Muscle of arm (tissue), 12 donors: ENCODE measurements around the gene MAP3K14. TPM values are rescaled to one million over a fixed set of nuclear protein-coding genes. Genes with fewer than 3 reads are reported as not detected.
A peak's percentile ranks its signal among the peaks of the same experiment; 100 is the strongest.

Source experiments
- DNase-seq: peaks from one replicate; pipeline ENCODE4 v3.0.0-alpha.2; 2013
- polyA plus RNA-seq, 12 donors: library from polyadenylated mRNA; unstranded; fragments of 120-200 nt; gene quantifications; one replicate each; pipeline ENCODE4 v1.2.1, GENCODE V29; 2013; ENCODE audit not compliant: insufficient read length in 12 of 12

MAP3K14 gene
- polyA plus RNA-seq, 12 donors: 5.9 to 10.7 (median 7.3) TPM; not detected in 1

DNA sequence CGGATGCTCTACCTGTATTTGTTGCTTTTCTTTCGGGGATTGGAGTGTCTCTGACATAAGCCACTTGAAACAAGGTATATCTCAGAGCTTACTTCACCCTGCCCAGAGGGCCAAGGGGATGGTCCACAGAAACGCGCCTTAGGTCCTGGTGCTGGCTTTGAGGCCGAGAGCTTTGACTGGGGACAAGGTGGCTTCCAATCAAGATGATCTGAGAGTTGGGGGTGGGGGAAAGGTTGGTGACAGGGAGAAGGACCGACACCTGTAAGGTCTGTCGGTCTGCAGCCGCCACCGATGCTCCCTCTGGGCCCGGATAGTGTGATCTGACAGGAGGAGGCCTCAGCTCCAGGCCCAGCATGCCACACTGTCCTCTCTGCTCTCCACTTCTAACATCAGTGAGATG is 33.1 kb downstream of the MAP3K14 start:
- DNase-seq: no peak

GRCh38 chr17:45282683-45283644 is 33.9 kb downstream of the MAP3K14 start:
- peak; percentile 35 for DNase-seq

DNA sequence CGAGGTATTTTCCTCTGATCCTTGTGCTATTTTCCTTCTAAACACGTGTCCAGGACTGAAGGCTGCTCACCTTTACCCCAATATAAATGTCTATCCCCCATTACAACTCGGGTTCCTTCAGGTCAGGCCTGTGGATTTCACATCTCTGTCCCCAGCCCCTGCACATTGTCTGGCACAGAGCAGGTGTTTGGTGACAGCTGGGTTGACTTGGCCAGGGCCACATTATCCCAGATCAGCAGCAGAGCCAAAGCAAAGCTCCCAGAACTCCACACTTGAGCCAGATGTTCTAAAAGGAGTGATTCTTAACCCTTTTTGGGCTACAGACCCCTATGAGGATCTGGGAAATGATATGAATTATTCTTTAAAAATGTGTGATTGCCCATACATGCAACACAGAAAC is 36.9 kb downstream of the MAP3K14 start:
- no peak for DNase-seq

DNA sequence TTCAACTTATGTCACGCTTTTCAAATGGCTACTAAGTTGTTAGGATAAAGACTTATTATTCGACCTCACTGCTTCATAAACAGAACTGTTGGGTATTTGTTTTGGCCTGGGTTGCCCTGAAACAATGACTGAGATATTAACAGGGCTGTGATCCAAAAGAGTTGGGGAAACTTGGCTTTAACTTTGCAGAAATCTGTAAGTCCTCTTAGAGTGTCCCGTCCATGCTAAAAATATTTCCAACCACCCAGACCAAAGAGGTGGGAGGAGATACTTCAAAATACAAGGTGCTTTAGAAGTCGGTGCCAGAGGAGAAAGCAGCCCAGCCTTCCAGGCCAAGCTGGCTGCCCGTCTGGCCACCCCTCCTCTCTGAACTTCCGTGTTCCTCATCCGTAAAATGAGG is 38.8 kb downstream of the MAP3K14 start:
- DNase-seq: peak; percentile 56

DNA sequence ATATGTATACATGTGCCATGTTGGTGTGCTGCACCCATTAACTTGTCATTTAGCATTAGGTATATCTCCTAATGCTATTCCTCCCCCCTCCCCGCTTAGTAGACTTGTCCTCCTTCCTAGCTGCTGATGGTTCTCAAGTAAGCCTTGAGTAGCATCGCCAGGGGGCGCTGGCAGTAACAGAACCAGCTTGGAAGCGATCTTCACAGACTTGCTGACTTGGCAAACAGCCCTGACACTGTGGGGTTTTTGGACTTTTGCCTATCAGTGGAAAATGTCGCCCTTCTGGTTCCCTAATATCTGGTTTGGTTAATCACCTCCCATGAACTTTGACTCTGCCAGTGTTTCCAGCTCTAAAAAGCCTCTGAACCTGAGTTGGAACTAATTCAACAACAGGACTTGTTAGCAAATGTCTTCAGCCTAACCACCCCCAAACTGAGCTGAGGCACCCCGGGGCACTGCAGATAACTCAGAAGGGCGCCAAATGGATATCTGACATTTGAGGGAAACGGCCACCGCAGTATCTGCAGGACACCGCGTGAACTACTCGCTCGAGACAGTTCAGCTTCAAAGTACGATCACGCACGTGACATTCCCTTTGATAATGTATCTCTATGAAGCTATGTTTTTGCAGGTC is 39.5 kb downstream of the MAP3K14 start:
- peak; percentile 86 for DNase-seq

DNA sequence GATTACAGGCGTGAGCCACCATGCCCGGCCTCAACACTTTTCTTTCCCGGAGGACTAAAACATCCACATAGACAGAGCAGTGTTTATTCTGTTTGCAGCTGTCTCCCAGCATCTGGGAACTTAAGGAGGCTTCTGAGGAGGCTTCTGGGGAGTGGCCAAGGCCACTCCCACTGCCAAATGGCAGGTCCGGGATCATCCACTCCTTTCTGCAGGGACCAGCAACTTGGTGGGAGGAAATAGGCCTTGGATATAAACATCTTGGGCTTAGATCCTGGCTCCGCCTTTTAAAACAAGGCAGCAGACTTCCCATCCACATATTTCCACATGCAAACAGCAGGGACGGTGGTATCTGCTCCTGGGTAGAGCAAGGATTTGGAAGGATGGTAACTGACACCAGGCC is 40.8 kb downstream of the MAP3K14 start:
- DNase-seq: peak; percentile 50

DNA sequence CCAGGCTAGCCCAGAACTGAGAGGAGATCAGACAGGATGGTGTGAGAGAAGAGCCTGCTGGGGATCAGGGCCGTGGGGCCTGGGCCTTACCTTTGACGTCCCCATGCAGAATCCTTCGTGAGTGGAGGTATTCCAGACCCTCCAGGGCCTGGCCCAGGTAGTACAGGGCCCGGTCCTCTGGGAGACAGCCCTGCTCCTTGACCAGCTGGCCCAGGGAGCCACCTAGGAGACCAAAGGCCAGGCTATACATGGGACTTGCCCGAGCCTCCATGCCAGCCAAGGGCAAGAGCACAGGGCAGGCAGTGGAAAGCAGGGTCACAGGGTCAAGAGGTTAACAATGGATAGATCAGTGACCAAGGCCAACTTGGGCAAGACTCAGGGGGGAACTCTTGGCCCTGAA is 42.8 kb downstream of the MAP3K14 start:
- no peak for DNase-seq

GRCh38 chr17:45273551-45273957 is 43.3 kb downstream of the MAP3K14 start:
- no peak for DNase-seq

- DNase-seq: no peak
Measured at GRCh38 chr17:45271603-45272002, 45.2 kb downstream of the MAP3K14 start.

- no peak for DNase-seq
Measured at GRCh38 chr17:45270828-45271418, 45.9 kb downstream of the MAP3K14 start.

- no peak for DNase-seq
Measured at GRCh38 chr17:45269912-45270311, 46.9 kb downstream of the MAP3K14 start.

DNA sequence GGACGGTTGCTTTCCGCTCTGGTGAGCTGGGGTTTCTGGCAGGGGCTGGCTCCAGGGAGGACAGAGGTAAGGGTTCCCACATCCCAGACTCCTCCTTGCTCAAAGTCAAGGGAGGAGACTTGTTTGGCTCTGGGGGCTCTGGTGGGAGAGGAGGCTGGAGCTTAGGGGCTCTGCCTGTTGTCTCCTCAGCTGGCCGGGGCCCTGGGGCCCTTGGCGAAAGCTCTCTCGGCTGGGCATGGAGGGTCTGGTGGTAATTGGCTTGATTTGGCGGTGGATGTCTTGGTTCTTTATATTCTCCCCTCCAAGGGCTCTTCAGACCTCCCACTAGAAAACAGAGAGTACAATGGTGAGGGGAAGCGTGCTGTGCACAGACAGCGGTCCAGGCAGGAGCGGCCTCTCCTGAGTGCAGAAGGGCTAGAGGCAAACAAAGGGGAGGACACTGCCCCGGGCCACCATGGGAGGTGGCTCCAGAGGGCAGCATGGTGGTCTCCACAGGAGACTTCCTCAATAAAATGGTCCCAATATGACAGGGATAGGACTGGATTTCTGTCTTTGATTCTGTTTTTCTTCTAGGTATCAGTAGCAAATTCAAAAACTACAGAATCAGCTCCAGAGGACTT is 49.3 kb downstream of the MAP3K14 start:
- no peak for DNase-seq

DNA sequence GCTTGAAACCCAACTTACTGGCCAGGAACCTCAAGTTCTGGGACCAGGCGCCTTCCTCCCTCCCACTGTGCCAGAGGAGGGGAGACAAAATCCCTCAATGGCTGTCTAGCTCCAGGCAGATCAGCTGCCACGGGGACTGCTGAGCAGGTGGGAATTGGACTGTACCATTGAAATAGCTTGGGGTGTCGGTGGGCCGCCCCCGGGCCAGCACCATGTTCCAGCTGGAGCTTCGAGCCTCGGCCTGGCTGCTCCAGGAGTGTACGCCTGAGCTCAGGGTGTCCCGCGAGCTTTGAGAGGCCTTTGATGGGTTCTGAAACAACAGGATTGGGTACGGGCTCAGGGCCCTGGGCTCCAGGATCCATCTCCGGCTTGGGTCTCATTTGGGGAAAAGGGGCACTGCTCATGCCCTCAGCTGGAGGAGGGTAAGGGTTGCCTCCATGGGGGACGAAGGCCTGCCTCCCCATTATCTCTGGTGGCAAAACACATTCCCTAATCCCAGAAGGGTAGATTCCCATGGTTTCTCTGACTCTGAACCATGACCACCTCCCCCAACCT is 50.4 kb downstream of the MAP3K14 start:
- no peak for DNase-seq

DNA sequence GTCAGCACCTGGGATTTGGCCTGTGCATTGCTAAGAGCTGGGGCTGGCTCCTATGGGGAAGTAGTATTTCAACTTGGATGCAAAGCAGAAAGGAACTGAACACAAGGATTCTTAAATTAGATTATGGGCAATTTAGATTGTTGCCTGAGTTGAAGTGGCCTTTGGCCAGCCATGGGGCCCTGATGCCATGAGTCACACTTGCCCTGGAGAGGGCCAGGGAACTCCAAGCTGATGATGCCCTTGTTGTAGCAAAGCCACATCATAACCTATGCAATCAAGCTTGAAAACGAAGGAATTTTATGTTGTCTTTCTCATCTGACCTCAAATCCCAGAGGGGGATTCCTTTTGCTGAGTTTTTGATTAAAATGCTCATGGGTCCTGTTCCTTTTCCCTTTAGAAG is 51.0 kb downstream of the MAP3K14 start:
- no peak for DNase-seq

- DNase-seq: no peak
Measured at GRCh38 chr17:45264988-45265387, 51.8 kb downstream of the MAP3K14 start.

DNA sequence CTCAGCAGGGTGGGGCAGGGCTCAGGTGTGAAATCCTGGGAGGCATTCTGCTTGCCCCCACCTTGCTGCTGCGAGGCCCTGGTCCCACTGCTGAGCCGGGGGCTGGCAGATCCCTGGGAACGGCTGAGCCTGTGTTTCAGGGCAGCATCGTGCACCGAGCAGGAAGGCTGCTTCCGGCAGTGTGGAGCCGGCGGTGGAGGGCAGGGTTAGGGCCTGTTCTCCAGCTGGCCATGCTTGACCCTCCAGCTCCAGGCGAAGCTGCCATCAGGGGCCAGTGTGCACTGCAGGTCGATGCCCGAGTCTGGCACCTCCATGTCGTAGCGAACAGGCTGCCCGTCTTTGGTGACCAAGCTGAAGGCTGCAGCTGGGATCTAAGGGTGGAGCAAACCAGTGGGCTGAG is 52.4 kb downstream of the MAP3K14 start:
- DNase-seq: no peak

- DNase-seq: no peak
Measured at GRCh38 chr17:45263477-45263860, 53.4 kb downstream of the MAP3K14 start.

GRCh38 chr17:45262516-45263476 is 54.0 kb downstream of the MAP3K14 start:
- DNase-seq: peak; percentile 25

DNA sequence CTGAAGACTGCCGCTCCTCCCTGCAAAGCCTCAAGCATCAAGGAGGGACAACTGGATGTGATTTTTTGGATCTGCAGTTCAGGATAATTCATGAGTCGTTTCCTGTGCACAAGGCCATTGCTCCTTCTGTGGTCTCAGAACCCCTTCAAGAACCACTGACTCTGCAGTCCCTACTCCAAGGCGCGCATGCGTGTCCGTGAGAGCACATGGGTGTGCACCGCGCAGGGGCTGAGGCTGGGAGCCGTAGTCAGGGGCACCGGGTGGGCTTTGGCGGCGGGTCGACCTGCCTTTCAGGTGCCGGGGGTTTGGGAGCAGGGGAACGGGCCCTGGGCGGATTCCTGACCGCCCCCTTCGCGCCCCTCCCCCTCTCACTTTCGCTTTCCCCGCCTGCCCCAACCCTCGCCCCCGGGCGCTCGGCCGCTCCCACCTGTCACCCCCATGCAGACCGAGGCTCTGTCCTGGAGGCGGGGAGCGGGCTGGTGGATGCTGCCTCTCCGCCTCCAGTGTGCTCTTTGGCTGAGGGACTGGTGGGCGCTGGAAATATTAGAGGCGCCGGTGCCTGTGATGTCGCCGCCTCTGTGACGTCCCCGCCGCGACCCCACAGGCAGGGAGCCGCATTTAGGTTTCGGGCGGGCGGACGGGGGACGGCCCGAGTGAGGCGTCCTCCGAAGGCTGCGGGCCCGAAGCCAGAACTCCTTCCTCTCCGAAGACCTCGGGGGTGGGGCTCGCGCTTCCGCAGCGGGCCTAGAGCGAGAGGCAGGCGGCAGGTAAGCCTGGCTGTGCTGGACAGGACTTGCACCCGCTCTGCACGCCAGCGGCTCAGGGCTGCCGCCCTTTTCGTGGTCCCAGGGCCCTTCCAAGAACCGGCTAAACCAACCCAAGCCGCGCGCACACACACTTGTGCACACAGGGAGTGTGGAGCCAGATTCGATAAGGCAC is 55.0 kb downstream of the MAP3K14 start, which contains the start of gene SPATA32:
SPATA32 (minus strand) TSS at position 518 of the 939 bp plus-strand sequence; CDS start at position 440, 78 bp downstream.
- peak; percentile 35 for DNase-seq
